Spleen (tissue), 7 donors: ENCODE data around the gene SEMA7A.

Source experiments
- CTCF ChIP-seq, 11 experiments: fragments of 200-600 bp in 7 of 11; fragments of 450-650 bp in 4 of 11; sonication (generic) in 4 of 11; IDR thresholded peaks in 8 of 11; conservative IDR thresholded peaks in 3 of 11; 1 replicate in 7 of 11; 2 replicates in 4 of 11; pipeline versions ENCODE4 v1.4.0 to v1.8.0; 2016 to 2021; ENCODE audit warnings: antibody characterized with exemption in 11 of 11, inconsistent platforms in 4 of 11, mild to moderate bottlenecking in 1 of 11
- POLR2A ChIP-seq, 3 donors: fragments of 450-650 bp; IDR thresholded peaks; one replicate each; pipeline ENCODE4 v1.5.1; 2017; ENCODE audit warnings: antibody characterized with exemption in 3 of 3, mild to moderate bottlenecking in 1 of 3
- POLR2AphosphoS5 ChIP-seq, 3 donors: sonication (generic); formaldehyde crosslinking; IDR thresholded peaks; one replicate each; pipeline ENCODE4 v1.5.1; 2017; ENCODE audit warnings: antibody characterized with exemption in 3 of 3
- donor health status: DM: no; HTN: no; CAD: no; lungs with moderate emphysema.
- donor health status: DM: no; HTN: no; CAD: no.
- donor health status: DM: no; HTN: no; CAD: no.

GRCh38 chr15:74438206-74438605 is 4.4 kb upstream of the SEMA7A start:
- TF ChIP-seq CTCF (IDR thresholded peaks at IDR 0.05 in 8 of 11, conservative IDR thresholded peaks at IDR 0.05 in 3 of 11), result no peak
- TF ChIP-seq POLR2A (IDR thresholded peaks at IDR 0.05), result no peak
- no peak for TF ChIP-seq POLR2AphosphoS5 (IDR thresholded peaks at IDR 0.05)
